K562 (cell line): ENCODE data around the gene GLP2R. TPM values are rescaled to one million over a fixed set of nuclear protein-coding genes. Genes with fewer than 3 reads are reported as not detected.

Experiments
- ATF1 ChIP-seq, 2 experiments: fragments of 450-650 bp in 1 of 2; IDR thresholded peaks; 2 replicates each; pipeline ENCODE4 v1.6.1; 2016; ENCODE audit warnings: missing compliant biosample characterization in 1 of 2, missing genetic modification characterization in 1 of 2
- BHLHE40 ChIP-seq: IDR thresholded peaks from 2 replicates; pipeline ENCODE4 v1.6.1; 2011; ENCODE audit warnings: low read length, improper control_type of control experiment
- CBX2 ChIP-seq: fragments of 200-600 bp; sonication (generic); IDR thresholded peaks from one replicate; pipeline ENCODE4 v1.6.1; 2012; ENCODE audit warnings: mild to moderate bottlenecking, low read length, inconsistent platforms; ENCODE audit not compliant: insufficient read depth, poor library complexity, severe bottlenecking
- CREB1 ChIP-seq, 2 experiments: sonication (generic) in 1 of 2; formaldehyde crosslinking in 1 of 2; IDR thresholded peaks; 2 replicates each; pipeline versions ENCODE4 v1.6.1 to v1.8.0; 2012 to 2022; ENCODE audit warnings: inconsistent platforms in 1 of 2, mild to moderate bottlenecking in 1 of 2, missing genetic modification reagents in 1 of 2, moderate library complexity in 1 of 2
- DPF2 ChIP-seq: fragments of 450-650 bp; IDR thresholded peaks from 2 replicates; pipeline ENCODE4 v1.6.1; 2016
- ELK3 ChIP-seq: fragments of 450-650 bp; formaldehyde crosslinking; IDR thresholded peaks from 2 replicates; pipeline ENCODE4 v1.4.0; 2020; ENCODE audit warnings: mild to moderate bottlenecking
- MAFF ChIP-seq: IDR thresholded peaks from 2 replicates; pipeline ENCODE4 v1.6.1; 2012; ENCODE audit warnings: low read length, improper control_type of control experiment
- MAFG ChIP-seq: fragments of 450-650 bp; conservative IDR thresholded peaks from 2 replicates; pipeline ENCODE4 v1.6.1; 2016; ENCODE audit warnings: missing genetic modification characterization, missing compliant biosample characterization
- MIER1 ChIP-seq: fragments of 450-650 bp; IDR thresholded peaks from 2 replicates; pipeline ENCODE4 v1.6.1; 2016; ENCODE audit warnings: antibody characterized with exemption, mild to moderate bottlenecking, low read depth
- SMARCB1 ChIP-seq: IDR thresholded peaks from 2 replicates; pipeline ENCODE4 v1.6.1; 2011; ENCODE audit warnings: improper control_type of control experiment, low read depth; ENCODE audit not compliant: insufficient read length
- TAF9B ChIP-seq: fragments of 450-650 bp; IDR thresholded peaks from 2 replicates; pipeline ENCODE4 v1.6.1; 2018; ENCODE audit warnings: mild to moderate bottlenecking; ENCODE audit not compliant: partially characterized antibody
- U2AF1 ChIP-seq: fragments of 200-400 bp; formaldehyde crosslinking; optimal IDR thresholded peaks from 2 replicates; pipeline ENCODE3; 2017; ENCODE audit warnings: mild to moderate bottlenecking, low read depth, low read length, moderate library complexity
- ZFP1 ChIP-seq: fragments of 450-650 bp; formaldehyde crosslinking; IDR thresholded peaks from 2 replicates; pipeline ENCODE4 v1.4.0; 2020; ENCODE audit warnings: mild to moderate bottlenecking, mixed read lengths
- ZKSCAN1 ChIP-seq: fragments of 150-350 bp; IDR thresholded peaks from 2 replicates; pipeline ENCODE4 v1.6.1; 2016; ENCODE audit warnings: low read depth, low read length
- ZNF316 ChIP-seq: fragments of 450-650 bp; IDR thresholded peaks from 2 replicates; pipeline ENCODE4 v1.6.1; 2016
- ZSCAN29 ChIP-seq: fragments of 450-650 bp; IDR thresholded peaks from 2 replicates; pipeline ENCODE4 v1.6.1; 2017
- polyA plus RNA-seq, 8 experiments: library from polyadenylated mRNA; depleted of rRNA in 4 of 8; stranded (reverse) in 5 of 8; unstranded in 3 of 8; fragments of >200 nt; fragmentation: Nextera tagmentation in 2 of 8; fragmentation: Illumina TruSeq in 1 of 8; extraction: Ambion mirVana in 2 of 8; extraction: Trizol in 1 of 8; gene quantifications; 2 replicates each; pipeline versions ENCODE4 v1.2.1 to v1.2.3, GENCODE V29; 2011 to 2014; ENCODE audit warnings: inconsistent platforms in 1 of 8, missing spikeins in 1 of 8
- total RNA-seq, 7 experiments: library from RNA; depleted of rRNA in 6 of 7; stranded (reverse); fragments of >200 nt in 6 of 7; fragmentation: Illumina TruSeq in 2 of 7; extraction: Trizol in 2 of 7; gene quantifications; 2 replicates each; pipeline versions ENCODE4 v1.2.1 to v1.2.3, GENCODE V29; 2011 to 2021; ENCODE audit warnings: low replicate concordance in 1 of 7
- TF ChIP-seq, protein P1 (sequence below): fragments of 450-650 bp; IDR thresholded peaks from 2 replicates; pipeline ENCODE4 v1.6.1; 2017; ENCODE audit warnings: antibody characterized with exemption
- TF ChIP-seq, protein P2 (sequence below): sonication (generic); IDR thresholded peaks from 2 replicates; pipeline ENCODE4 v1.6.1; 2016
- TF ChIP-seq, protein P3 (sequence below): fragments of 250-450 bp; sonication (Bioruptor Pico); IDR thresholded peaks from 2 replicates; pipeline ENCODE4 v1.5.1; 2021; ENCODE audit warnings: mild to moderate bottlenecking
- TF ChIP-seq, protein P4 (sequence below): fragments of 450-650 bp; conservative IDR thresholded peaks from 2 replicates; pipeline ENCODE4 v1.6.1; 2016; ENCODE audit warnings: missing genetic modification characterization, low read depth, mild to moderate bottlenecking, missing compliant biosample characterization, moderate library complexity

GLP2R gene
- total and polyA plus RNA-seq, 9 of the 15 experiments (the other 6 are each of a cell fraction or from before 2014, with no cell fraction given) = not detected

GRCh38 chr17:9809409-9809808, 16.3 kb upstream of the GLP2R start (continued):
- TF ChIP-seq, protein P1, sequence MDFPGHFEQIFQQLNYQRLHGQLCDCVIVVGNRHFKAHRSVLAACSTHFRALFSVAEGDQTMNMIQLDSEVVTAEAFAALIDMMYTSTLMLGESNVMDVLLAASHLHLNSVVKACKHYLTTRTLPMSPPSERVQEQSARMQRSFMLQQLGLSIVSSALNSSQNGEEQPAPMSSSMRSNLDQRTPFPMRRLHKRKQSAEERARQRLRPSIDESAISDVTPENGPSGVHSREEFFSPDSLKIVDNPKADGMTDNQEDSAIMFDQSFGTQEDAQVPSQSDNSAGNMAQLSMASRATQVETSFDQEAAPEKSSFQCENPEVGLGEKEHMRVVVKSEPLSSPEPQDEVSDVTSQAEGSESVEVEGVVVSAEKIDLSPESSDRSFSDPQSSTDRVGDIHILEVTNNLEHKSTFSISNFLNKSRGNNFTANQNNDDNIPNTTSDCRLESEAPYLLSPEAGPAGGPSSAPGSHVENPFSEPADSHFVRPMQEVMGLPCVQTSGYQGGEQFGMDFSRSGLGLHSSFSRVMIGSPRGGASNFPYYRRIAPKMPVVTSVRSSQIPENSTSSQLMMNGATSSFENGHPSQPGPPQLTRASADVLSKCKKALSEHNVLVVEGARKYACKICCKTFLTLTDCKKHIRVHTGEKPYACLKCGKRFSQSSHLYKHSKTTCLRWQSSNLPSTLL = no peak
- TF ChIP-seq SMARCB1 (no peak), U2AF1 (no peak), CREB1 (IDR thresholded peaks at IDR 0.05) (no peak), CREB1 (CRISPR knock-in tag; IDR thresholded peaks at IDR 0.05) (no peak), ZSCAN29 (no peak), ELK3 (CRISPR knock-in tag) (no peak), MAFG (tag) (0 out of 2 replicates have a peak, but pooled peaks have one; percentile 33), MIER1 (no peak), TAF9B (no peak), MAFF (peak; percentile 23; the same call in 1 of the 2 replicates), DPF2 (no peak), BHLHE40 (no peak), CBX2 (no peak), ZKSCAN1 (no peak), ZNF316 (peak; percentile 75), ATF1 (CRISPR knock-in tag; IDR thresholded peaks at IDR 0.05) (no peak), ATF1 (tag; IDR thresholded peaks at IDR 0.05) (no peak), ZFP1 (CRISPR knock-in tag) (no peak)
- TF ChIP-seq, protein P2, sequence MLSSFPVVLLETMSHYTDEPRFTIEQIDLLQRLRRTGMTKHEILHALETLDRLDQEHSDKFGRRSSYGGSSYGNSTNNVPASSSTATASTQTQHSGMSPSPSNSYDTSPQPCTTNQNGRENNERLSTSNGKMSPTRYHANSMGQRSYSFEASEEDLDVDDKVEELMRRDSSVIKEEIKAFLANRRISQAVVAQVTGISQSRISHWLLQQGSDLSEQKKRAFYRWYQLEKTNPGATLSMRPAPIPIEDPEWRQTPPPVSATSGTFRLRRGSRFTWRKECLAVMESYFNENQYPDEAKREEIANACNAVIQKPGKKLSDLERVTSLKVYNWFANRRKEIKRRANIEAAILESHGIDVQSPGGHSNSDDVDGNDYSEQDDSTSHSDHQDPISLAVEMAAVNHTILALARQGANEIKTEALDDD = no peak
- TF ChIP-seq, protein P3, sequence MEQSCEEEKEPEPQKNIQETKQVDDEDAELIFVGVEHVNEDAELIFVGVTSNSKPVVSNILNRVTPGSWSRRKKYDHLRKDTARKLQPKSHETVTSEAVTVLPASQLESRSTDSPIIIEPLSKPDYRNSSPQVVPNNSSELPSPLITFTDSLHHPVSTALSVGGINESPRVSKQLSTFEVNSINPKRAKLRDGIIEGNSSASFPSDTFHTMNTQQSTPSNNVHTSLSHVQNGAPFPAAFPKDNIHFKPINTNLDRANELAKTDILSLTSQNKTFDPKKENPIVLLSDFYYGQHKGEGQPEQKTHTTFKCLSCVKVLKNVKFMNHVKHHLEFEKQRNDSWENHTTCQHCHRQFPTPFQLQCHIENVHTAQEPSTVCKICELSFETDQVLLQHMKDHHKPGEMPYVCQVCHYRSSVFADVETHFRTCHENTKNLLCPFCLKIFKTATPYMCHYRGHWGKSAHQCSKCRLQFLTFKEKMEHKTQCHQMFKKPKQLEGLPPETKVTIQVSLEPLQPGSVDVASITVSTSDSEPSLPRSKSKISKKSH = no peak
- TF ChIP-seq, protein P4, sequence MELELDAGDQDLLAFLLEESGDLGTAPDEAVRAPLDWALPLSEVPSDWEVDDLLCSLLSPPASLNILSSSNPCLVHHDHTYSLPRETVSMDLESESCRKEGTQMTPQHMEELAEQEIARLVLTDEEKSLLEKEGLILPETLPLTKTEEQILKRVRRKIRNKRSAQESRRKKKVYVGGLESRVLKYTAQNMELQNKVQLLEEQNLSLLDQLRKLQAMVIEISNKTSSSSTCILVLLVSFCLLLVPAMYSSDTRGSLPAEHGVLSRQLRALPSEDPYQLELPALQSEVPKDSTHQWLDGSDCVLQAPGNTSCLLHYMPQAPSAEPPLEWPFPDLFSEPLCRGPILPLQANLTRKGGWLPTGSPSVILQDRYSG (tag) = no peak
